HL-60 (cell line): ENCODE results near the gene MYBPC1.

ENCODE experiments used
- DNase-seq, 2 experiments: peaks; one replicate each; pipeline ENCODE4 v3.0.0-alpha.2; 2010 to 2020; ENCODE audit warnings: low read depth in 1 of 2, low spot score in 1 of 2
- H3K27ac ChIP-seq: fragments of 250-450 bp; sonication (Bioruptor Pico); replicated peaks from 2 replicates; pipeline ENCODE4 v1.5.1; 2020; ENCODE audit warnings: mild to moderate bottlenecking, moderate library complexity
- H3K27me3 ChIP-seq: fragments of 250-450 bp; sonication (Bioruptor Pico); 2 replicates; pipeline ENCODE4 v1.5.1; 2021; ENCODE audit warnings: mild to moderate bottlenecking, moderate library complexity; ENCODE audit not compliant: insufficient read depth, poor library complexity, severe bottlenecking
- H3K4me3 ChIP-seq: replicated peaks from 2 replicates; pipeline ENCODE4 v1.5.1; 2011; ENCODE audit warnings: mild to moderate bottlenecking, control low read depth, low read length; ENCODE audit not compliant: insufficient read depth
- CTCF ChIP-seq: IDR thresholded peaks from one replicate; pipeline ENCODE4 v1.5.1; 2011; ENCODE audit warnings: low read length, control low read depth, inconsistent platforms; ENCODE audit not compliant: insufficient read depth
- GABPA ChIP-seq: IDR thresholded peaks from 2 replicates; pipeline ENCODE4 v1.6.1; 2012; ENCODE audit warnings: low read depth
- POLR2AphosphoS5 ChIP-seq: IDR thresholded peaks from 2 replicates; pipeline ENCODE4 v1.6.1; 2012; ENCODE audit warnings: low read depth
- REST ChIP-seq: IDR thresholded peaks from 2 replicates; pipeline ENCODE4 v1.6.1; 2012; ENCODE audit warnings: low read depth; ENCODE audit not compliant: insufficient replicate concordance
- SPI1 ChIP-seq: IDR thresholded peaks from 2 replicates; pipeline ENCODE4 v1.6.1; 2012; ENCODE audit warnings: low read depth, mild to moderate bottlenecking, borderline replicate concordance

The MYBPC1 gene

GRCh38 chr12:101703487-101703886, 108.7 kb downstream of the MYBPC1 start:
- no peaks in the 10 kb centered on the region for H3K27me3 ChIP-seq

GRCh38 chr12:101706403-101706802, 111.6 kb downstream of the MYBPC1 start:
- no peak for DNase-seq
- Histone ChIP-seq H3K27me3 (no peaks in the 10 kb centered on the region), H3K27ac (no peak overlapping the region), H3K4me3 (no peak overlapping the region)
- TF ChIP-seq CTCF (no peak), SPI1 (no peak), POLR2AphosphoS5 (no peak), REST (no peak), GABPA (no peak)

More at GRCh38 chr12:101703487-101703886, 108.7 kb downstream of the MYBPC1 start:
- no peak for DNase-seq
- Histone ChIP-seq H3K4me3 (no peak overlapping the region), H3K27ac (no peak overlapping the region)
- TF ChIP-seq SPI1 (no peak), CTCF (no peak), REST (no peak), POLR2AphosphoS5 (no peak), GABPA (no peak)

- Histone ChIP-seq H3K4me3 (no peak overlapping the region), H3K27ac (no peak overlapping the region), H3K27me3 (no peaks in the 10 kb centered on the region)
- TF ChIP-seq GABPA (no peak), CTCF (no peak), SPI1 (no peak), REST (no peak), POLR2AphosphoS5 (no peak)
- no peak for DNase-seq
Observed at GRCh38 chr12:101707131-101707782, 112.5 kb downstream of the MYBPC1 start.
